Stimulated activated effector memory CD8-positive, alpha-beta T cell treated with anti-CD3 and anti-CD28 coated beads, Interleukin-12 subunit alpha, Interleukin-12 subunit beta, amount 100 ng/mL, for 72 hours (primary cell): ENCODE data around the gene UNC5B.
A peak's percentile ranks its signal among the peaks of the same experiment; 100 is the strongest.

Source experiments
- ATAC-seq: fragments of 150-1000 bp; cut with Tn5 transposase; 2 replicates; pipeline ENCODE4 v1.10.0; 2021
- DNase-seq, 2 donors: peaks; one replicate each; pipeline ENCODE4 v3.0.0; 2021 to 2022; ENCODE audit warnings: low spot score in 2 of 2
- H3K27ac Mint-ChIP-seq: one replicate; pipeline ENCODE4 v1.8.0; 2022; ENCODE audit warnings: mild to moderate bottlenecking, mixed read lengths
- H3K36me3 Mint-ChIP-seq: one replicate; pipeline ENCODE4 v1.8.0; 2022; ENCODE audit warnings: mild to moderate bottlenecking, mixed read lengths
- H3K4me1 Mint-ChIP-seq: one replicate; pipeline ENCODE4 v1.8.0; 2022; ENCODE audit warnings: mixed read lengths
- H3K4me3 Mint-ChIP-seq: one replicate; pipeline ENCODE4 v1.8.0; 2022; ENCODE audit warnings: mild to moderate bottlenecking, mixed read lengths
- H3K9me3 Mint-ChIP-seq: one replicate; pipeline ENCODE4 v1.8.0; 2022; ENCODE audit warnings: mixed read lengths

The UNC5B gene

DNA sequence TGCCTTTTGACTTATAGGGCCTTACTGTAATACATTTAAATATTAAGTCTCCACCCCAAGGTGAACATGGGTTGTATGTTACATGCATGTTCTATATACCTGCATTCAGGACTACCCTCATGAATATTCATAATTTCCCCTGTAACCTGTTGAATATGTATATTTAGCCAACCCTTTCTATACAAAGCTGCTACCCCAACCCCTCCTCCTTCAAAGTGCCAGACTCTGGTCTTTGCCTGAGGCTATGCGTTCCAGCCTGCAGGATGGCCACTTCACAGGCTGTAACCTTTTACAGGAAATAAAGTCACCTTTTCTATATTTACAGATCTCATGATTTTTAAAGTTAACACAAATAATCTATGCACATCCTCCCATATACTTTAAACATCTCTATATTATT is 10.1 kb upstream of the UNC5B start:
- DNase-seq (no peak), ATAC-seq (no peak)
- peaks cover 7% of the 10 kb centered on the region for H3K9me3 Mint-ChIP-seq
- H3K4me3 Mint-ChIP-seq = no peak overlapping the region
- no peaks in the 10 kb centered on the region for H3K36me3 Mint-ChIP-seq
- H3K4me1 Mint-ChIP-seq = no peaks in the 10 kb centered on the region
- no peak overlapping the region for H3K27ac Mint-ChIP-seq

DNA sequence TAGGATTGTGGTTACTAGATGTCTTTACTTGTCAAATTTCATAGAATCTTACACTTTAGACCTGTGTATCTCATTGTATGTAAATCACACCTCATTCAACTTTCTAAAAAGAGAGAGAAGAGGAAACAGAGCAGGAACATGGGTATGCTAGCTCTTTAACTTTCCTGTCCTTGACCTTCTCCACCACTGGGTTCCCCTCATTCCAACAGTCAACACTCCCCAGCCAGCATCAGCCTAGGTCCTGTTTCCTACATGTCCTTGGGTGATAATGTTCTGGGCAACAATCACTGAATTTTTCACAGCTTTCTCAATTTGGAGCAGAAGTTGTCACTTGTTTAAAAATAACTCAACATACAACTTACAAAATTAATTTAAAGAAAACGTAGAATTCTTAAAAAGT is 9.2 kb upstream of the UNC5B start:
- Mint-ChIP-seq H3K4me3 (no peak overlapping the region), H3K27ac (no peak overlapping the region), H3K9me3 (peaks cover 3% of the 10 kb centered on the region), H3K36me3 (no peaks in the 10 kb centered on the region), H3K4me1 (no peaks in the 10 kb centered on the region)
- no peak for DNase-seq
- ATAC-seq = no peak

DNA sequence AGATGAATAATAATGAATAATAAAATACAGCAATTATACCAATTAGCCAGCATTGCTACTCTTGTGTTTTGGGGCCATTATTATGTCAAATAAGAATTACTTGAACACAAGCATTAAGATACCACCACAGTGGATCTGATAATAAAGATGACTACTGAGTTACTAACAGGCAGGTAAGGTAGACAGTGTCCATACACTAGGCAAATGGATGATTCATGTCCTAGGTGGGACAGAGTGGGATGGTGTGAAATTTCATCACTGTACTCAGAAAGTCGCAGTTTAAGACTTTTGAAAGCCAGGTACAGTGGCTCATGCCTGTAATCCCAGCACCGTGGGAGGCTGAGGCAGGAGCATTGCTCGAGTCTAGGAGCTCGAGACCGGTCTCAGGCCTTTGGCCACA is 8.7 kb upstream of the UNC5B start:
- Mint-ChIP-seq H3K36me3 (no peaks in the 10 kb centered on the region), H3K9me3 (no peaks in the 10 kb centered on the region), H3K4me3 (no peak overlapping the region), H3K27ac (no peak overlapping the region), H3K4me1 (no peaks in the 10 kb centered on the region)
- ATAC-seq = peak; percentile 55
- DNase-seq = no peak

DNA sequence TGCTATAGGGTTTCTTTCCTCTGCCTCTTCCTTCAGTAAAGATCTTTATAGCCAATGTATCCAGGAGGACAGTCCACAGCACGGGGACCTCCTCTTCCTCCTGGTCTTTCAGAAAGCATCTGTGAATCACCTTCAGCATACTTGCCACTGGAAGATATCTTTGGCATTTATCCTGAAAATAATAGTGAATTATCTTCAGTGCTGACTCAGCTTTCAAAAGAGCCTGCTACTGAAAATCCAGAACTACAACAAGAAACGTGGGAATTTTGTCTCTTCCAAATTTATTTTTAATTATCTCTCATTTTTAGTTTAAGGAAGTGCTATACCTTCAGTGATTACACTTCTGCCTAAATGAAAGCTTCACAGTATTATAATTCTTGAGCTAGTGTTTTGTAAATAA is 7.6 kb upstream of the UNC5B start:
- no peak overlapping the region for H3K27ac Mint-ChIP-seq
- no peaks in the 10 kb centered on the region for H3K4me1 Mint-ChIP-seq
- ATAC-seq (no peak), DNase-seq (no peak)
- no peaks in the 10 kb centered on the region for H3K36me3 Mint-ChIP-seq
- H3K4me3 Mint-ChIP-seq = no peak overlapping the region
- no peaks in the 10 kb centered on the region for H3K9me3 Mint-ChIP-seq

DNA sequence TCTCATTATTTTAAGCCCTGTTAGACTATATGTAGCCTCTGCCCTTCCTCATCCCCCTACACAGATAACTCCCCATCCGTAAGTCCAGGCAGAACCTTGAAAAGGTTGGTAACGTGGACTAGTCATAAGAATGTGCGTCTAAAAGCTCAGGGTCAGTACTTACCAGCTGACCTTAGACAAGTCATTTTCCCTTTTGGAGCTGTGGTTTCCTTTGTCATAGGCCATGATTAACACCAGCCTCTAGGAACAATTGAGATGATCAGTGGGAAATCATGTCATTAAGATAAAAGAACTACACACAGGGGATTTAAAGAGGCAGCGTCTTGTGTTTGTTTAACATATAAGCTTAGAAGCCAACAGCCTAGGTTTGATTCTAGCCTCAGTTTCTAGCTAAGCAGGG is 6.9 kb upstream of the UNC5B start:
- Mint-ChIP-seq H3K9me3 (no peaks in the 10 kb centered on the region), H3K27ac (no peak overlapping the region), H3K4me1 (no peaks in the 10 kb centered on the region), H3K4me3 (no peak overlapping the region), H3K36me3 (no peaks in the 10 kb centered on the region)
- ATAC-seq (no peak), DNase-seq (no peak)

DNA sequence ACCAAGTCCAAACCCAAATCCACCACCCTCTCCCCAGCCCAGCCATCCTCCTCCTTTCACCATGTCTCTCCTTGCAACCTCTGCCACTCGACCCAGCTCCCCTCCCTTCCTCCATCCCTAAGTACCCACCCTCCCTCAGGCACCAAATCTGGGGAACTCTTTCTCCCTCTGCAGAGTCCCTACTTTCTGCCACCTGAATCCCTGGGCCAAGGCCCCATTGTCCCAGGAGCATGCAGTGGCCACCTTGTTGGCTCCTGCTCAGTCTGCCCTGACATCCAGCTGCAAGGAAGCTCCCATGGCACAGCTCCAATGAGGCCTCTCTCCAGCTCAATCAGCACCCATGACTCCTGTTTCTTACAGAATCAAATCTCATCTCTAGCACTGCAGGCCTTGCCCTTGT is 5.5 kb upstream of the UNC5B start:
- Mint-ChIP-seq H3K9me3 (no peaks in the 10 kb centered on the region), H3K36me3 (no peaks in the 10 kb centered on the region), H3K4me3 (no peak overlapping the region), H3K4me1 (no peaks in the 10 kb centered on the region), H3K27ac (no peak overlapping the region)
- ATAC-seq (no peak), DNase-seq (no peak)

DNA sequence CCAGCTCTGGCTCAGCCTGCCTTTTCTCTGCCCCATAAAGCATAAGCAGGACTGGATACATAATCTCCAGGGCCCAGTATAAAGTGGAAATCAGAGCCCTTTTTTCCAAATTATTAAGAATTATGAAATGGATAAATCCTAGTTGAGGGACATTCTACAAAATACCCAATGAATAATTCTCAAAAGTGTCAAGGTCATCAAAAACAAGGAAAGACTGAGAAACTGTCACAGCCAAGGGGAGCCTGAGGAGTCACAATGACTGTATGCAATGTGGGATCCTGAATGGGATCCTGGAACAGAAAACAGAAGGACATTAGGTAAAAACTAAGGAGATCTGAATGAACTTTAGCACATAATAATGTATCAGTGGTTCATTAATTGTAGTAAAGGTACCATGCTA is 4.8 kb upstream of the UNC5B start:
- H3K36me3 Mint-ChIP-seq = no peaks in the 10 kb centered on the region
- H3K9me3 Mint-ChIP-seq = no peaks in the 10 kb centered on the region
- no peaks in the 10 kb centered on the region for H3K4me1 Mint-ChIP-seq
- no peak for ATAC-seq
- no peak overlapping the region for H3K4me3 Mint-ChIP-seq
- H3K27ac Mint-ChIP-seq = no peak overlapping the region
- no peak for DNase-seq

DNA sequence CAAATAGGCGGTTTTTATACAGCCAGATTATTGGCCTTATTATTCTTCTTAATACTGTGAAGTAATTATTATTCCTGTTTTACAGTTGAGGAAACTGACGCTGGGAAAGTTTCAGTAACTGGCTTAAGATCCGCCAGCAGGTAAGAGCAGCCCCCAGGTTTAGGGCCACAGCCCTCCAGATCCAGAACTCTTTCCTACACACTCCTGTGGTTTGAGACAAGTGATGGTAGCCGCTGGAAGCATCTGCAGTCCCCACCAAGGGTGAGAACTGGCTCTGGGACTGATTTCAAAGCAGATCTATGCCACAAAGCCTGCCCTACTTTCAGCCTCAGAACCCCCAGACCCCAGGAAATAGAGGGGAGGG is 3.0 kb upstream of the UNC5B start:
- H3K36me3 Mint-ChIP-seq = no peaks in the 10 kb centered on the region
- no peak overlapping the region for H3K27ac Mint-ChIP-seq
- DNase-seq (no peak), ATAC-seq (no peak)
- H3K4me1 Mint-ChIP-seq = no peaks in the 10 kb centered on the region
- H3K9me3 Mint-ChIP-seq = no peaks in the 10 kb centered on the region
- H3K4me3 Mint-ChIP-seq = no peak overlapping the region

DNA sequence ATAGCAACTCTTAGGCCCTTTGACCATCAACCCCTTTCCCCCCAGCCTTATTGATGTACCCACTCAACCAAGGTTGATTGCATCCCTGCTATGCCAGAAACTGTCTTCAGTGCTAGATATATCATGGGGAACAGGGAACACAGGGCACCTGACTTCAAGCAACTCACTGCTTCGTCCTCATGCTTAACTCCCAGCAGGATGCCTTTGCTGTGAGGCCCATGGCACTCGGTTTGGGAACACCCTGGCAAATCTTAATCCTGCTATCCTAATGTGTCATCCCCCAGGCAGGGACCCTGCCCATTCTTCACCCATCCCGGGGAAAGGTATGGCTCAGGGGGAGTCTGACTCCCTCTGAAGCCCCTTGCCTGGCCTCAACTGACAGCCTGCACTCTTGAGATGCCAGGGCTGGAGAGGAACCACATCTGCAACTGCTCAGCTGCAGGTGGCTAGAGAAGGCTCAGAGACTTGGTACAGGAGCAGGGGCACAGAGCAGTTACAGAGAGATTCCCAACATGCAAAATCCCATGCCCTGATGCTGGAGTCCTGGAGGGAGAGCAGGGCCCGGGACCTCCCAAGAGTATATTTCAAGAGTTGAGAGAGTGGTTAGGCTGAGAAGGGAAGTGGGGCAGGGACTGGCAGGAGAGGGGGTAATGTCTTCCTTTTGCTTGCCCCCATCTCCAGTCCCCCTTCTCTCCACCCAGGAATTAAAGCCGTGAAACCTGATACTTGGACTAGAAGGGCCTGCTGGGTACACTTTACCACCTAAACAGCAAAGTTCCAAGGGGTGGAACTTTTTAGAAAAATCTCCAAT is 2.4 kb upstream of the UNC5B start:
- no peak overlapping the region for H3K27ac Mint-ChIP-seq

DNA sequence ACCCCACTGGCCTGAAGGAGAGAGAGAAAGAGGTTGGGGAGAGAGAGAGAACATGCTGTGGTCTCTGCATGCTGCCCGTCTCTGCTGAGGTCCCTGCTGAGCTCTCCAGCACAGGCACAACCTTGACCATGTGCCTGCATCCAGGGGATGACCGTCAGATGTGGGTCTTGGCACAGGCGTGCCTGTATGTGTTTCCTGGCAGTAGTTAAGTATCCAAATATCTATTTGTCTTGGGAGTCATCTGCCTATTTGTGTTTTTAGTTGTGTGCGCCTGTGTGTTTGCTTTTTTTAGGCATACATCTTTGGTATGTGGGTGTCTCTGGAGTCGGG is 1.9 kb upstream of the UNC5B start:
- Mint-ChIP-seq H3K9me3 (no peaks in the 10 kb centered on the region), H3K27ac (no peak overlapping the region), H3K4me1 (no peaks in the 10 kb centered on the region), H3K4me3 (no peak overlapping the region), H3K36me3 (no peaks in the 10 kb centered on the region)
- DNase-seq = no peak
- ATAC-seq = no peak

More for the DNA sequence above, 2.4 kb upstream of the UNC5B start:
- Mint-ChIP-seq H3K4me1 (no peaks in the 10 kb centered on the region), H3K4me3 (no peak overlapping the region), H3K9me3 (no peaks in the 10 kb centered on the region), H3K36me3 (no peaks in the 10 kb centered on the region)
- no peak for DNase-seq
- ATAC-seq = no peak

DNA sequence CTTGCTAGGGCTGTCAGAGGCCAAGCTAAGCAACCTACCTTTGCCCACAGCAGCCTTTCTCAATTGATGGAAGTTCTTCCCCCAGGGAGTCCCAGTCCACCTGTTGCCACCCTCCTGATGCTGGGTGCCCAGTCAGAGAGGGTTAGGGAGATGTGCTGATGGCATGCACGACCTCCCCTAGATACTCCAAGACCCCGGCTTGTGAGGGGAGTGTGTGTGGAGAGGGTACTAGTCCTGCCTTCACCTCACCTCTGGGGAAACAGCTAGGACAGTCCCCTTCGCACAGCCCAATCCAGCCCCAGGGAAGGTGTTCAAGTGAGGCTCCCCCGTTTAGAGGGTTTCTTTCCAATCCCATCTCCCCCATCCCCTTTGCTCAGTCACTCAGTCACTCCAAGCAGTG is 1.3 kb upstream of the UNC5B start:
- ATAC-seq (no peak), DNase-seq (no peak)
- Mint-ChIP-seq H3K4me3 (no peak overlapping the region), H3K27ac (no peak overlapping the region), H3K9me3 (no peaks in the 10 kb centered on the region), H3K4me1 (peaks cover 5% of the 10 kb centered on the region), H3K36me3 (peaks cover 4% of the 10 kb centered on the region)

DNA sequence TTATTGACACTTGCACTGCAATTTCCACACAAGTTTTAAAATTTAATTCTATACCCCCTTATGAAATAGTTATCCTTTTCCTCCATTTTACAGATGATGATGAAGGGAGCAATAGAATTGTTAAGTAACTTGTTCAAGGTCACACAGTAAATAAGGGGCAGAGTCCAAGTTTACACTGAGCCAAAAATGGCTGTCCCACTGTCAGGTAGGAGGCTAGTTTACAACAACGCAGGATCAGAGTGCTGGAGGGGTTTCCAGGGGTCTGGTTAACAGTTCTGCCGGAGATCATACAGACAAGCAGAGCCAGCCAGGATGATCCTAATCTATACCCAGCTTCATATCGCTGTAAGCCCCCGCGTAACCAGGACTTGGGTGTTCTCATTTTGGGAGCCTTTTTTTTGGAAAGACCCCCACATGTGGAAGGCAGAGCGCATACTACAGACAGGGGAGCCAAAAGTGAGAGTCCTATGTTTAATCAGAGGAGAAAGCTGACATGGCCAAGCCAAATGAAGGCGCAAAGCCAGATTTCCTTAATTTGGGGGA is 524 bp upstream of the UNC5B start:
- peaks cover 6% of the 10 kb centered on the region for H3K36me3 Mint-ChIP-seq
- peaks cover 6% of the 10 kb centered on the region for H3K4me1 Mint-ChIP-seq
- no peak for ATAC-seq
- no peak for DNase-seq
- no peaks in the 10 kb centered on the region for H3K9me3 Mint-ChIP-seq
- H3K4me3 Mint-ChIP-seq = peak overlapping the region; percentile 48
- no peak overlapping the region for H3K27ac Mint-ChIP-seq

DNA sequence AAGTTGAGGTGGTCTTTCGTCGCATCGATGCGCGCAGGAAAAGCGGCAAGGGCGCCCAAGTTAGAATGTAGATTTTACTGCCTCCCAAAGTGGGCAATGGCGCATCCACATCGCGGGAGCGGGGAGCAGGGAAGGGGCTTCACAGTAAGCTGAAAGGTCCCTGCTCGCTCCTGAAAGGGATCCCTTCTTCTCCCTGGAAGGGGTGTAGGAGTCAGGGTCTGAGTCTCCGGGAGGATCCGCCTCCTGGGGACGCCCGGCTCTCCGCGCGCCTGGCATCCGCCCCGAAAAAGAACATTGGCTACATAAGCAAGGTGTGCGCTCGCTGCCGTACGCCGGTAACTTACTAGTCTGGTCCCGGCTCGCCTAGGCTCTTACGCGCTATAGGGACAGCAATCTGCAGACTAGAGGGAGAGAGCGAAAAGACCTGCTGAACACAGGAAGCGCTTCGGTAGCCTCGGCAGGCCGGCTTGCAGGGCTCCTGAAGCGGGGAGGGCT is 804 bp downstream of the UNC5B start:
- Mint-ChIP-seq H3K9me3 (no peaks in the 10 kb centered on the region), H3K4me3 (peak overlapping the region; percentile 48), H3K36me3 (peaks cover 6% of the 10 kb centered on the region), H3K27ac (no peak overlapping the region), H3K4me1 (peaks cover 13% of the 10 kb centered on the region)
- peak in 1 of 2 donors; percentile 59 for DNase-seq
- no peak for ATAC-seq

DNA sequence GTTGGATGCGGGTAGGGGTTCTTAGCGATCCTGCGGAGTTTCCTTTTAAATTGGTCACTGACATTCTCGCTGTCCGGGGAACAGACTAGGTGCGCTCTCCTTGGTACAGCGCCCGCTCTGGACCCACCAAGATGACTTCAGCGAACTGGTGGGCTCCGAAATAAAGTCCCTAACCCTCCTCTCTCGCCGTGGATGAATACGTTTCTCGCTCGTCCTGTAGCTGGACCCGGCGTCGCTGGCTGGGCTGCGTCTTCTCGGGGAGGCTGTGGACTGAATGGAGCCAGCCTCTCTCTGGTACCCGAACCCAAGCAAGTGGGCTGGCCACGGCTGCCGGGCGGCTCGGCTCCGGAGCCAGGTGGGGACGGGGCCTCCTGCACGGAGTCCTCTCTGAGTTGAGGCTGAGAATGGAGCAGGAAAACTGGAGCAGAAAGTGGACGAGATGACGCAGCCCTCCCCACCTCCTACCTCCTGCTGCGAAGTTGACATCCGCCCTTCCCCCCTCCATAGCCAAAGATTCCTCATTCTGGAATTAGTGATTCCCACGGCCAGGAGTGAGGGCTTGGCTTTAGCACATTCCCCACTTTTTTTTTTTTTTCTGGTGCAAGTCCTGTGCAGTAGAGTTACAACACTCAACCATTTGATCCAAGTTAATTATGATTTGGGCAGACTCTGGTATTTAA is 1.5 kb downstream of the UNC5B start:
- Mint-ChIP-seq H3K9me3 (no peaks in the 10 kb centered on the region), H3K27ac (no peak overlapping the region), H3K4me1 (peaks cover 13% of the 10 kb centered on the region), H3K36me3 (peaks cover 6% of the 10 kb centered on the region), H3K4me3 (peak overlapping the region; percentile 48)
- DNase-seq (no peak), ATAC-seq (no peak)

DNA sequence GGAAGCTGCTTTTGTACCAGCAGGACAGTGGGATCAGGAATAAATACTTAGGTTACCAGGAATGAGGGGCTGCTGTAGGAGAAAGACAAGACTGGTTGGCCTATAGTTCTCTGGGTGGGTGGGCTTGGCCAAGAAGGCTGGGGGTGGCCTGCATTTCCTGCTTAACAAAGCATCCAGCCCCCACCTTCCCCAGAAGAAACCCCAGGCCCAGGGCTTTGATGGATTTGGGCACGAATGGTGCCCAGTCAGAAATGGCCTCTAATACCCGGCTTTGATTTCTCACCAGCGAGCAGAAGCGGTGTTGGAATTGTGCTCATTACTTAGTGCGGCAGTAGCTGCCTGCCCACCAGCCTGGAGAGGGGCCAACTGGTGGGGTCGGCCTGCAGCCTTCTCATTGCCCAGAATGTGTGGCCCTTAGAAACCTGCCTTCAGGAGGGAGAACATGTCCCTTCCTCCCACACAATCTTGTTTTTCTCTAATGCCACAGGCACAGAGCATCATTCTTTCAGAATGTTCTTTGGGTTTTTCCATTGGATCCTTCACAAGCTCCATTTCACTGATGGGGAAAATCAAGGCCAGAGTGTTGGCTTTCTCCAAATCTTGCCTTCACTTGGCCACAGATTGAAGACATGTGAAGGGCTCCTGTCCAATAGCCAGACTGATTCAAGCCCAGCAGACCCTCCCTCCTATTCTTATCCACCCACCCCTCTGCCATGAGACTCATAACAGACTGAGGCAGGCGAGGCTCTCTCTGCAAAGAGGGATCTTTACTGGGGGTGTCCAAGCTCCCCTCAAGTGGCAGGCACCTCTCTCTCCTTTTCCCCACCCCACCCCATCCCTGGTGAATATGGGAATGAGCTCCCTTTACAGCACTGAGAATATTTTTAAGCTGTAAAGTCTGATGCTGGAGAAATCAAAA is 2.5 kb downstream of the UNC5B start:
- ATAC-seq = no peak

More for the DNA sequence above, 2.5 kb downstream of the UNC5B start:
- Mint-ChIP-seq H3K27ac (no peak overlapping the region), H3K36me3 (peaks cover 6% of the 10 kb centered on the region), H3K9me3 (no peaks in the 10 kb centered on the region), H3K4me3 (no peak overlapping the region), H3K4me1 (peaks cover 13% of the 10 kb centered on the region)
- DNase-seq = no peak
